Right atrium auricular region (tissue), 2 donors: ENCODE results near the gene DDT. TPM values are rescaled to one million over a fixed set of nuclear protein-coding genes. Genes with fewer than 3 reads are reported as not detected.
A peak's percentile ranks its signal among the peaks of the same experiment; 100 is the strongest.
"Not testable (repeated sequence)": the region's sequence is repeated elsewhere in the genome, so short reads cannot be mapped to it uniquely, and the experiment has no call there.

Experiments
- DNase-seq: peaks from one replicate; pipeline ENCODE4 v3.0.0-alpha.2; 2019; ENCODE audit warnings: low spot score
- H3K27ac ChIP-seq, 2 donors: fragments of 200-600 bp; sonication (generic); 1 replicate in 1 of 2; 2 replicates in 1 of 2; pipeline ENCODE4 v1.5.1; 2016 to 2019
- H3K27me3 ChIP-seq, 2 donors: fragments of 200-600 bp; sonication (generic); one replicate each; pipeline versions ENCODE4 v1.5.1 to v1.6.0; 2017 to 2019
- H3K36me3 ChIP-seq: fragments of 200-600 bp; sonication (generic); one replicate; pipeline ENCODE4 v1.5.1; 2016
- H3K4me1 ChIP-seq, 2 donors: fragments of 200-600 bp; sonication (generic); one replicate each; pipeline versions ENCODE4 v1.5.1 to v1.6.0; 2017 to 2019
- H3K4me3 ChIP-seq, 2 donors: fragments of 200-600 bp; sonication (generic); 1 replicate in 1 of 2; 2 replicates in 1 of 2; pipeline ENCODE4 v1.5.1; 2017 to 2019; ENCODE audit warnings: mild to moderate bottlenecking in 1 of 2, moderate library complexity in 1 of 2
- H3K9me3 ChIP-seq, 2 donors: fragments of 200-600 bp; sonication (generic); one replicate each; pipeline ENCODE4 v1.5.1; 2019
- total RNA-seq, 2 donors: library from RNA; depleted of rRNA; stranded (reverse); fragments of >200 nt; gene quantifications; one replicate each; pipeline ENCODE4 v1.1.0, GENCODE V29; 2016
- TF ChIP-seq, protein P1 (sequence below), 2 donors: fragments of 200-600 bp; sonication (generic); IDR thresholded peaks; one replicate each; pipeline ENCODE4 v1.5.1; 2019; ENCODE audit warnings: antibody characterized with exemption in 2 of 2

DDT gene
- total RNA-seq, 2 donors from 2014 or later: 147 to 153 TPM

DNA sequence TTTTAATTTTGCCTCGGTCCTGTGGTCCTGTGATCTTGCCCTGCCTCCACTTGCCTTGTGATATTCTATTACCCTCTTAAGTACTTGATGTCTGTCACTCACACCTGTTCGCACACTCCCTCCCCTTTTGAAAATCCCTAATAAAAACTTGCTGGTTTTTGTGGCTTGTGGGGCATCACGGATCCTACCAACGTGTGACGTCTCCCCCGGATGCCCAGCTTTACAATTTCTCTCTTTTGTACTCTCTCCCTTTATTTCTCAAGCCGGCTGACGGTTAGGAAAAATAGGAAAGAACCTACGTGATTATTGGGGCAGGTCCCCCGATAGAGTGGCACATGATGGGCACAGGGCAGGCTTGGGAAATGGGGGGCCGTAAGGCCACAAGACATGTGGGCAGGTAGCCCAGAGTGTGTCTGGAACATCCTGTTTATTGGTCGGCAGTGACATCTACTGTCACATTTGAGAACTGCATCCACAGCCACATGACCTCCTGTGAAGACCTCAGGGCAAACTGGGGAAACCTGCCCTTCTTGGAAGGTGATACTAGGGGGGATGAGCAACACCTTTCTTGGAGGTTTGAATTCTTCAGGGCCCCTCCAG, 17.8 kb downstream of the DDT start:
- not testable (repeated sequence) for H3K9me3 ChIP-seq, H3K4me1 ChIP-seq, H3K4me3 ChIP-seq, H3K36me3 ChIP-seq, H3K27ac ChIP-seq, H3K27me3 ChIP-seq
- DNase-seq: peak; percentile 88
- TF ChIP-seq, protein P1, sequence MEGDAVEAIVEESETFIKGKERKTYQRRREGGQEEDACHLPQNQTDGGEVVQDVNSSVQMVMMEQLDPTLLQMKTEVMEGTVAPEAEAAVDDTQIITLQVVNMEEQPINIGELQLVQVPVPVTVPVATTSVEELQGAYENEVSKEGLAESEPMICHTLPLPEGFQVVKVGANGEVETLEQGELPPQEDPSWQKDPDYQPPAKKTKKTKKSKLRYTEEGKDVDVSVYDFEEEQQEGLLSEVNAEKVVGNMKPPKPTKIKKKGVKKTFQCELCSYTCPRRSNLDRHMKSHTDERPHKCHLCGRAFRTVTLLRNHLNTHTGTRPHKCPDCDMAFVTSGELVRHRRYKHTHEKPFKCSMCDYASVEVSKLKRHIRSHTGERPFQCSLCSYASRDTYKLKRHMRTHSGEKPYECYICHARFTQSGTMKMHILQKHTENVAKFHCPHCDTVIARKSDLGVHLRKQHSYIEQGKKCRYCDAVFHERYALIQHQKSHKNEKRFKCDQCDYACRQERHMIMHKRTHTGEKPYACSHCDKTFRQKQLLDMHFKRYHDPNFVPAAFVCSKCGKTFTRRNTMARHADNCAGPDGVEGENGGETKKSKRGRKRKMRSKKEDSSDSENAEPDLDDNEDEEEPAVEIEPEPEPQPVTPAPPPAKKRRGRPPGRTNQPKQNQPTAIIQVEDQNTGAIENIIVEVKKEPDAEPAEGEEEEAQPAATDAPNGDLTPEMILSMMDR (IDR thresholded peaks at IDR 0.05): peak; percentile 82 to 83

DNA sequence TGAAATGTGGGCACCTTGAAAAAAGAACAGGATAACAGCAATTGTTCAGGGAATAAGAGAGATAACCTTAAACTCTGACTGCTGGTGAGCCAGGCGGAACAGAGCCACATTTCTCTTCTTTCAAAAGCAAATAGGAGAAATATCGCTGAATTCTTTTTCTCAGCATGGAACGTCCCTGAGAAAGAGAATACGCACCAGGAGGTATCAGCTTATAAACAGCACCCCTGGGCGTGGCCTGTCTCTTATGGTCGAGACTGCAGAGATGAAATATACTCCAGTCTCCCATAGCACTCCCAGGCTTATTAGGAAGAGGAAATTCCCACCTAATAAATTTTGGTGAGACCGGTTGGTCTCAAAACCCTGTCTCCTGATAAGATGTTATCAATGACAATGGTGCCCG, 18.4 kb downstream of the DDT start:
- not testable (repeated sequence) for H3K4me3 ChIP-seq

DNA sequence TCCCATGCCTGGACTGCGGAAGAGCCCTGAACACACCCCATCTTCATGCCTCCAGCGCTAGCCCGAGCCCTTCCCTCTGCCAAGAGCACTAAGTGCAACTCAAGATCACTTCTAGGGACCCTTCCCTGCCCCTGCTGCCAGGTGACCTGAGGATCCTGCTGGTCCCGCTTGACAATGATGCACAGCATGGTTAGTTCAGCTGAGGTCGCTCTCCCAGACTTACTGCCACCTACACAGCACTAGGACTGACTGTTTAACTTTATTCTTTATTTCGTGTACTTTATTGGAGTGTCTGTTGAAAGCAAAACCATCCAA, 19.3 kb downstream of the DDT start:
- H3K4me1 ChIP-seq, H3K9me3 ChIP-seq, H3K27me3 ChIP-seq, H3K4me3 ChIP-seq, DNase-seq, H3K27ac ChIP-seq, H3K36me3 ChIP-seq: not testable (repeated sequence)

More for the DNA sequence above, 18.4 kb downstream of the DDT start:
- not testable (repeated sequence) for H3K27me3 ChIP-seq, H3K9me3 ChIP-seq, H3K27ac ChIP-seq, DNase-seq, H3K4me1 ChIP-seq, H3K36me3 ChIP-seq

DNA sequence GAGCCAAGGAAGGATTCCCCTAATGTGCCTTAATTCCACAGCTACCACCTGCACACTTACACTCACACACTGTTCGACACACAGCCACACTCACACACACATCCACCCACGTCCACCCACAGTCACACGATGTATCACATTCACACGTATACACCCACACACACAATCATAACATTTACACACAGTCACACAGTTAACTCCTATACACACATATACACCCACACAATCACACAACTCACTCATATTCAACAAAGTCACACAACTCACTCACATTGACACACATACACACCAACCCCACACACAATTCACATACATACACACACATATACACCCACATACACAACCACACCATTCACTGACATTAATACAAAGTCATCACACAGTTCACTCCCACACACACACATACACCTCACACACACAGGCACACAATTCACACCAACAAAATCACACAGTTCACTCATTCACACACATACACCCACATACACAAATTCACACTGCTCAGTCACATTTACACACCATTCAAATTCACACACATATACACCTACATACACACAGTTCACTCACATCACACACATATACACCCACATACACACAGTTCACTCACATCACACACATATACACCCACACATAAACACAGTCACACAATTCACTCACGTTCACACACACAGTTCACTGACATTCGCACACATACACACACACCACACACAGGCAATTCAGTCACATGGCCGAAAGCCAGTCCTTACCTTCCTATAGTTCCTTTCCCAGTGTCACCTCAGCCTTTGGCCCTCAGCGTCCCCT, 19.8 kb downstream of the DDT start:
- H3K36me3 ChIP-seq, H3K27me3 ChIP-seq, H3K9me3 ChIP-seq, H3K4me3 ChIP-seq, H3K4me1 ChIP-seq, H3K27ac ChIP-seq, DNase-seq: not testable (repeated sequence)

DNA sequence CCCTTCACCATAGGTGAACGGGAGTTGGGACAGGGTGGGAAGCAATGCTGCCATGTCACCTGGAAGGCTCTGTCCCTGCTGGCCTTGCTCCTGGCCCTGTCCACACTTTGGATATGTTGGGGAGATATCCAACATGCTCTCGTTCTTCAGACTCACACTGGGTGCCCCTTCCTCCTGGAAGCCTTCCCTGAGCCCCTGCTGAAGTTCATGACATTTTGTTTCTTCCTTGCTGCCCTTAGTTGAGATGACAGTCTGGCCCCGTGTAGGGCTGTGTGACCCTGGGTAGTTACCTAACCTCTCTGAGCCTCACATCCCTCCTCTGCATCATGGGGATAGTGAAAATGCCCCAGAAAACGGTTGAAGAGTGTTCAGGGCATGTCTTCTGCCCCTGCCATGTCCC, 20.8 kb downstream of the DDT start:
- H3K36me3 ChIP-seq, H3K27ac ChIP-seq, H3K4me1 ChIP-seq, DNase-seq, H3K27me3 ChIP-seq, H3K4me3 ChIP-seq, H3K9me3 ChIP-seq: not testable (repeated sequence)

DNA sequence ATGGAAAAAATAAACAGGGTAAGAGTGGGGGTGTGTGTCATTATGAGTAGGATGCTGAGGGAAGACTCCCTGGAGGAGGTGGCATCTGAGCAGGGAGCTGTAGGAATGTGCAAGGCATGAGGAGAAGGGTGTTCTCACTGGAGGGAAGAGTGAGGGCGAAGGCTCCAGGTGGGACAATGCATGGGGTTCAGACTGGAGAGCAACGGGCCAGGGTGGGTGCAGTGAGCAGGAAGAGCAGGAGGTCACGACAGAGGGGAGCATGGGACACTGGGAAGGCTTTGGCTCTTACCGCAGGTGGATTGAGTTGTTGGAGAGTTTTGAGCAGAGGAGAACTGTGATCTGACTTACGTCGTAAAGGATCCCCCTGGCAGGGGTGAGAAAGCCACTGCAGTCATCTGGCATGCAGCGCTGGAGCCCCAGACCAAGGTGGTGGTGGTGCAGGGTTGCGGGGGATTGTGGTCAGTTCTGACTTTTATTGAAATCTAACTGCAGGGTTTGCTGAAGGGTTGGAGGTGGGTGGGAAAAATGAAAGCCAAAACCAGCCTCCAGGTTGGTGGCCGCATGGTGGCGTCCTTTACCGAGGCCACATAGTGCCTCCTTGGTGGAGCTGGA, 21.3 kb downstream of the DDT start:
- not testable (repeated sequence) for H3K4me3 ChIP-seq, H3K27ac ChIP-seq, DNase-seq, H3K27me3 ChIP-seq, H3K36me3 ChIP-seq, H3K4me1 ChIP-seq, H3K9me3 ChIP-seq

DNA sequence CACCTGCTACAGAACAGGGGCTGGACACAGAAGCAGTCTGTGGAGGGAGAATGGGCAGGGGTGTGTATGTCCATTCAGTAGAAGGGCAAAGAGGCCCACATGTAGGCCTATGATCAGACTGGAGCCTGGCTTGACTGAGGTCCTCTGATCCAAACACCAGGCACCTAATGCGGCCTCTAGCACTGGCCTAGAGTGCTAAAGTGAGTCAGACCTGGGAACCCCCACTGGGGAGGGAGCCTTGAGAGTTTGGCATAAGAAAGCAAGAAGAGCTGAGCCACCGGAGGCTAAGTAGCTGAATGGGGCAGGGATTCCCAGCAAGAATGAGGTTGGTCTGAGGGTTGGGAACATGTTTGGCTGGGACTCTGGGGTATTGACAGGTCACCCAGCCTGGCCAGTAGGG, 22.9 kb downstream of the DDT start:
- not testable (repeated sequence) for H3K4me3 ChIP-seq, H3K27me3 ChIP-seq, H3K4me1 ChIP-seq, H3K9me3 ChIP-seq, DNase-seq, H3K36me3 ChIP-seq, H3K27ac ChIP-seq

DNA sequence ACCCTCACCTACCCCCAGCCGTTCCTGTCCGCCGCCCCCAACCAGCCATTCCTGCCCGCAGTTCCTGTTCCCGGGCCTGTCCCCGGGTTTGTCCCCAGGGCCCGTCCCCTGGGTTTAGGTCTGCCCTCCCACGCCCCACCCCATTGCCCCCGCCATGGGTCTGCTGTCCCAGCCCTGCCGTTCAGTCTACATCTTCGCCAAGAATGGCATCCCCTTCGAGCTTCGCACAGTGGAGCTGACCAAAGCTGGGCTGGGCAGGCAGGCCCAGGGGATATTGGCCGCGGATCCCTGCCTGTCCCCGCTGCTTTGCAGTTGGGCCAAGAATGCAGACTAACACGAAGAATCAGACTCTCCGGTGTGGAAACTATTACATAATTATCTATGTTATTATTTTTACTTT, 24.5 kb downstream of the DDT start:
- not testable (repeated sequence) for DNase-seq, H3K4me3 ChIP-seq

DNA sequence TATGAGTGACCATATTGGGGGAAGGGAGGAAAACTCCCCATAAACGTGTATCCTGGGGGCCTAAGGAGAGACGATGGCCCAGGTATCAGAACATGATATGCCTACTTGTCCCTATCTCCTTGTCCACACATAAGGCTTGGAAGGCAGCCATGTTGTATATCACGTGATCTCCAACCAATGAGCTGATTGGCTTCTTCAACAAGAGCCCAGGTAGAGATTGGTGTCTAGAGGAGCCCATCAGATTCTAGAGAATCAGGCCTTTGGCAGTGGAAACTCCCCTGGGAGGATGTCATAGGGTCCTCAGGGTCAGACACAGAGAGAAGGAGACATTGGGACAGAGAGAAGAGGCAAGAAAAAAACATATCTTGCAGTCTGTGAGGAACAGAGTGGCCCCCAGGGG, 26.9 kb downstream of the DDT start:
- not testable (repeated sequence) for H3K4me1 ChIP-seq, DNase-seq, H3K9me3 ChIP-seq, H3K4me3 ChIP-seq, H3K27ac ChIP-seq, H3K27me3 ChIP-seq, H3K36me3 ChIP-seq

More for the DNA sequence above, 24.5 kb downstream of the DDT start:
- H3K36me3 ChIP-seq, H3K27me3 ChIP-seq, H3K4me1 ChIP-seq, H3K9me3 ChIP-seq, H3K27ac ChIP-seq: not testable (repeated sequence)

DNA sequence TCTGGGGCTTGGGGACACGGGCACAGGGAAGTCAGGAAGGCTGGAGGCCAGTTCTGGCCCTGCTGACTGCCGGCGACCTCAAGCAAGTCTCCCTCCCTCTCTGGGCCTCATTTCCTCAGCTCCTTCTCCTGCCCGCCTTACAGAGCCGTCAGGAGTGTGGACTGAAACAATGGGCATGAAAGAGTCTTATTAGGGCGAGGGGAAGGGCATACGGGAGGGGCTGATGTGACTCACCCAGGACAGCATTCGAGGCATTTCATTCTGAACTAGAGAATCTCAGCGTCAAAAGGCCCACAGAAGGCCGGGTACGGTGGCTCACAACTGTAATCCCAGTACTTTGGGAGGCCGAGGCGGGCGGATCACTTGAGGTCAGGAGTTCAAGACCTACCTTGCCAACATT, 34.1 kb downstream of the DDT start:
- H3K4me3 ChIP-seq, H3K27me3 ChIP-seq, H3K27ac ChIP-seq, H3K9me3 ChIP-seq, DNase-seq, H3K36me3 ChIP-seq, H3K4me1 ChIP-seq: not testable (repeated sequence)
